Measurements from ENCODE around the gene TUBB2B. TPM values are rescaled to one million over a fixed set of nuclear protein-coding genes. Genes with fewer than 3 reads are reported as not detected.

The TUBB2B gene
- total RNA-seq, 4 donors from 2014 or later, result 1.0 to 3.4 (median 2.5) TPM

Other genes with a start within 250 kb of the TUBB2B start
- gene NQO2, start 227.8 kb downstream of the TUBB2B start, total RNA-seq, result 10 to 100 TPM; 37.2 to 89.7 (median 43.3) TPM
- gene RIPK1, start 159.2 kb downstream of the TUBB2B start, total RNA-seq, result 10 to 100 TPM; 25.2 to 33.9 (median 29.1) TPM
- 10 to 100 TPM; 25.8 to 41.6 (median 30.0) TPM for gene BPHL, start 108.9 kb downstream of the TUBB2B start, total RNA-seq
- 10 to 100 TPM; 34.0 to 66.0 (median 51.3) TPM for gene TUBB2A, start 70.1 kb downstream of the TUBB2B start, total RNA-seq
- gene PSMG4, start 31.3 kb upstream of the TUBB2B start, total RNA-seq, result 10 to 100 TPM; 13.9 to 30.0 (median 19.5) TPM
- 10 to 100 TPM in 3 of 4 donors, 1 to 10 TPM in 1; 9.0 to 25.1 (median 13.9) TPM for gene SLC22A23, start 229.4 kb upstream of the TUBB2B start, total RNA-seq